ENCODE data around the gene NPDC1.
"Not testable (repeated sequence)": the region's sequence is repeated elsewhere in the genome, so short reads cannot be mapped to it uniquely, and the experiment has no call there.

NPDC1 gene

GRCh38 chr9:137038916-137039315 lies 7.1 kb downstream of the NPDC1 start:
- no peak for DNase-seq

GRCh38 chr9:137037483-137037882 lies 8.5 kb downstream of the NPDC1 start:
- DNase-seq = no peak

GRCh38 chr9:137037035-137037434 lies 8.9 kb downstream of the NPDC1 start:
- no peak for DNase-seq

GRCh38 chr9:137035937-137036336 lies 10.0 kb downstream of the NPDC1 start:
- no peak for DNase-seq

- DNase-seq = no peak
Observed at GRCh38 chr9:137035507-137035834, 10.5 kb downstream of the NPDC1 start.

GRCh38 chr9:137034709-137035506 lies 11.1 kb downstream of the NPDC1 start:
- DNase-seq = peak; percentile 89

- DNase-seq = no peak
Observed at GRCh38 chr9:137034039-137034708, 11.8 kb downstream of the NPDC1 start.

GRCh38 chr9:137033481-137033880 lies 12.5 kb downstream of the NPDC1 start:
- not testable (repeated sequence) for DNase-seq

- peak; percentile 42 for DNase-seq
Observed at GRCh38 chr9:137032858-137033257, 13.1 kb downstream of the NPDC1 start.

GRCh38 chr9:137031904-137032640 lies 13.9 kb downstream of the NPDC1 start, which contains the start of gene FUT7:
TSS of gene FUT7 (minus strand) at chr9:137032088. CDS start at chr9:137031991, 97 bp downstream.
- peak; percentile 60 for DNase-seq

GRCh38 chr9:137030538-137031527 lies 15.1 kb downstream of the NPDC1 start:
- peak; percentile 55 for DNase-seq

GRCh38 chr9:137030006-137030405 lies 16.0 kb downstream of the NPDC1 start:
- DNase-seq = no peak

GRCh38 chr9:137029058-137029936 lies 16.7 kb downstream of the NPDC1 start:
- peak; percentile 70 for DNase-seq

- DNase-seq = peak; percentile 69
Observed at GRCh38 chr9:137028263-137029057, 17.5 kb downstream of the NPDC1 start.

- no peak for DNase-seq
Observed at GRCh38 chr9:137027369-137028262, 18.4 kb downstream of the NPDC1 start, which contains the start of gene ABCA2. TSS of gene ABCA2 (minus strand) at chr9:137028237. CDS start at chr9:137028140, 97 bp downstream.

GRCh38 chr9:137026828-137027227 lies 19.1 kb downstream of the NPDC1 start:
- DNase-seq = no peak

- no peak for DNase-seq
Observed at GRCh38 chr9:137026384-137026783, 19.6 kb downstream of the NPDC1 start.

GRCh38 chr9:137025517-137025966 lies 20.4 kb downstream of the NPDC1 start:
- DNase-seq = no peak

GRCh38 chr9:137023583-137023991 lies 22.4 kb downstream of the NPDC1 start:
- no peak for DNase-seq

Measured in CD4-positive, alpha-beta T cell treated with Interleukin-17A for 1 hour (primary cell).